RWPE2 (cell line): ENCODE data around the gene RPL5.

Experiments used
- ATAC-seq: fragments of 200-7000 bp; cut with Tn5 transposase; 3 replicates; pipeline ENCODE4 v1.9.1; 2021; ENCODE audit warnings: low read depth
- DNase-seq: peaks from one replicate; pipeline ENCODE4 v3.0.0-alpha.2; 2020; ENCODE audit warnings: low spot score
- H3K27ac ChIP-seq: fragments of 450-650 bp; 2 replicates; pipeline ENCODE4 v1.5.1; 2017; ENCODE audit warnings: mild to moderate bottlenecking; ENCODE audit not compliant: poor library complexity, severe bottlenecking
- H3K27me3 ChIP-seq: fragments of 250-450 bp; sonication (Bioruptor Pico); 2 replicates; pipeline ENCODE4 v1.5.1; 2021; ENCODE audit warnings: mild to moderate bottlenecking, moderate library complexity; ENCODE audit not compliant: insufficient read depth, poor library complexity, severe bottlenecking
- H3K36me3 ChIP-seq: fragments of 250-450 bp; sonication (Bioruptor Pico); 2 replicates; pipeline ENCODE4 v1.5.1; 2020; ENCODE audit warnings: low read depth, mild to moderate bottlenecking, moderate library complexity
- H3K4me1 ChIP-seq: fragments of 250-450 bp; sonication (Bioruptor Pico); 2 replicates; pipeline ENCODE4 v1.5.1; 2021; ENCODE audit warnings: mild to moderate bottlenecking, moderate library complexity; ENCODE audit not compliant: insufficient read depth, poor library complexity, severe bottlenecking
- H3K4me3 ChIP-seq: fragments of 250-450 bp; sonication (Bioruptor Pico); 2 replicates; pipeline ENCODE4 v1.5.1; 2021; ENCODE audit warnings: mild to moderate bottlenecking, moderate library complexity; ENCODE audit not compliant: severe bottlenecking
- H3K9me3 ChIP-seq: fragments of 250-450 bp; sonication (Bioruptor Pico); 2 replicates; pipeline ENCODE4 v1.5.1; 2021; ENCODE audit warnings: mild to moderate bottlenecking, moderate library complexity; ENCODE audit not compliant: severe bottlenecking
- CTCF ChIP-seq: fragments of 450-650 bp; IDR thresholded peaks from one replicate; pipeline ENCODE4 v1.5.1; 2017; ENCODE audit warnings: mild to moderate bottlenecking, moderate library complexity; ENCODE audit not compliant: poor library complexity, severe bottlenecking

The RPL5 gene

GRCh38 chr1:92886886-92887419, 55.1 kb downstream of the RPL5 start:
- Histone ChIP-seq H3K36me3 (no peaks in the 10 kb centered on the region), H3K4me1 (peaks cover 7% of the 10 kb centered on the region), H3K4me3 (no peak overlapping the region), H3K27me3 (no peaks in the 10 kb centered on the region), H3K9me3 (peaks cover 4% of the 10 kb centered on the region), H3K27ac (no peak overlapping the region)
- TF ChIP-seq CTCF, result no peak
- no peak for ATAC-seq
- DNase-seq, result no peak

DNA sequence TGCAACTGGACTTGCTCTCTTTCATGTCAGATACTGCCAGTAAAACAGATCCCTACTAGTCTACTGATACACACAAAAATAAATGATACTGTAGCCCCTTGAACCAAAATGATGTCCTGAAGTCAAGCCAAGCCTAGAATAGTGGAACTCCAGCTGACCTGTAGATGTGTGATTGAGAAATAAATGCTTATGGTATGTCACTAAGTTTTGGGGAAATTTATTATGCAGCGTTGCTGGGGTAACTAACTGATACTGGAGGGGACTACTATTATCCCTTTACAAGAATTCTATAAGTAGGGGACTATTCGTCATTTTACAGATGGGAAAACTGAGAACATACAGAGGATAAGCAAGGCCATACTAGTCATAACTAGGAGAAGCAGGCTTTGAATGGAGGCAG, 55.6 kb downstream of the RPL5 start:
- no peak for TF ChIP-seq CTCF

More for the DNA sequence above, 55.6 kb downstream of the RPL5 start:
- Histone ChIP-seq H3K4me1 (peaks cover 7% of the 10 kb centered on the region), H3K27ac (no peak overlapping the region), H3K9me3 (peaks cover 4% of the 10 kb centered on the region), H3K36me3 (no peaks in the 10 kb centered on the region), H3K27me3 (no peaks in the 10 kb centered on the region), H3K4me3 (no peak overlapping the region)
- ATAC-seq (no peak), DNase-seq (no peak)
